ENCODE data around the gene FAN1.

Gene FAN1

GRCh38 chr15:30933293-30933692 is 29.6 kb downstream of the FAN1 start:
- no peaks in the 10 kb centered on the region for H3K4me1 ChIP-seq (ENCODE audit: insufficient read depth, low read length)
- no peaks in the 10 kb centered on the region for H3K27me3 ChIP-seq (ENCODE audit: control insufficient read depth in 1 of 2, insufficient read depth in 2 of 2, low read length in 2 of 2)
- peaks cover 44% of the 10 kb centered on the region for H3K36me3 ChIP-seq (ENCODE audit: insufficient read depth, low read length)
- H3K9me3 ChIP-seq (ENCODE audit: low read length) = no peaks in the 10 kb centered on the region
- H3K27ac ChIP-seq (ENCODE audit: low read depth, low read length) = no peak overlapping the region
- no peak overlapping the region for H3K4me3 ChIP-seq (ENCODE audit: low read depth in 1 of 2, low read length in 2 of 2)
- no peak overlapping the region for H3K9ac ChIP-seq (ENCODE audit: low read length)

GRCh38 chr15:30939161-30939560 is 35.4 kb downstream of the FAN1 start:
- no peaks in the 10 kb centered on the region for H3K4me1 ChIP-seq (ENCODE audit: insufficient read depth, low read length)
- no peak overlapping the region for H3K9ac ChIP-seq (ENCODE audit: low read length)
- no peaks in the 10 kb centered on the region for H3K27me3 ChIP-seq (ENCODE audit: control insufficient read depth in 1 of 2, insufficient read depth in 2 of 2, low read length in 2 of 2)
- H3K36me3 ChIP-seq (ENCODE audit: insufficient read depth, low read length) = peaks cover 71% of the 10 kb centered on the region
- no peak overlapping the region for H3K4me3 ChIP-seq (ENCODE audit: low read depth in 1 of 2, low read length in 2 of 2)
- H3K9me3 ChIP-seq (ENCODE audit: low read length) = no peaks in the 10 kb centered on the region
- no peak overlapping the region for H3K27ac ChIP-seq (ENCODE audit: low read depth, low read length)

- Histone ChIP-seq H3K27ac (ENCODE audit: low read depth, low read length) (no peak overlapping the region), H3K36me3 (ENCODE audit: insufficient read depth, low read length) (peaks cover 63% of the 10 kb centered on the region), H3K4me1 (ENCODE audit: insufficient read depth, low read length) (no peaks in the 10 kb centered on the region), H3K9me3 (ENCODE audit: low read length) (no peaks in the 10 kb centered on the region), H3K27me3 (ENCODE audit: control insufficient read depth in 1 of 2, insufficient read depth in 2 of 2, low read length in 2 of 2) (no peaks in the 10 kb centered on the region), H3K9ac (ENCODE audit: low read length) (no peak overlapping the region), H3K4me3 (ENCODE audit: low read depth in 1 of 2, low read length in 2 of 2) (no peak overlapping the region)
Observed at GRCh38 chr15:30940359-30940758, 36.6 kb downstream of the FAN1 start.

GRCh38 chr15:30941520-30941919 is 37.8 kb downstream of the FAN1 start:
- no peak overlapping the region for H3K4me3 ChIP-seq (ENCODE audit: low read depth in 1 of 2, low read length in 2 of 2)
- no peaks in the 10 kb centered on the region for H3K9me3 ChIP-seq (ENCODE audit: low read length)
- no peak overlapping the region for H3K27ac ChIP-seq (ENCODE audit: low read depth, low read length)
- H3K36me3 ChIP-seq (ENCODE audit: insufficient read depth, low read length) = peaks cover 72% of the 10 kb centered on the region
- no peaks in the 10 kb centered on the region for H3K4me1 ChIP-seq (ENCODE audit: insufficient read depth, low read length)
- no peak overlapping the region for H3K9ac ChIP-seq (ENCODE audit: low read length)
- H3K27me3 ChIP-seq (ENCODE audit: control insufficient read depth in 1 of 2, insufficient read depth in 2 of 2, low read length in 2 of 2) = no peaks in the 10 kb centered on the region

- peaks cover 83% of the 10 kb centered on the region for H3K36me3 ChIP-seq (ENCODE audit: insufficient read depth, low read length)
- H3K9me3 ChIP-seq (ENCODE audit: low read length) = no peaks in the 10 kb centered on the region
- no peaks in the 10 kb centered on the region for H3K4me1 ChIP-seq (ENCODE audit: insufficient read depth, low read length)
- no peak overlapping the region for H3K27ac ChIP-seq (ENCODE audit: low read depth, low read length)
- no peak overlapping the region for H3K4me3 ChIP-seq (ENCODE audit: low read depth in 1 of 2, low read length in 2 of 2)
- H3K9ac ChIP-seq (ENCODE audit: low read length) = no peak overlapping the region
- no peaks in the 10 kb centered on the region for H3K27me3 ChIP-seq (ENCODE audit: control insufficient read depth in 1 of 2, insufficient read depth in 2 of 2, low read length in 2 of 2)
Observed at GRCh38 chr15:30943654-30944335, 40.1 kb downstream of the FAN1 start.

- H3K9ac ChIP-seq (ENCODE audit: low read length) = no peak overlapping the region
- H3K4me3 ChIP-seq (ENCODE audit: low read depth in 1 of 2, low read length in 2 of 2) = no peak overlapping the region
- H3K27ac ChIP-seq (ENCODE audit: low read depth, low read length) = no peak overlapping the region
- H3K27me3 ChIP-seq (ENCODE audit: control insufficient read depth in 1 of 2, insufficient read depth in 2 of 2, low read length in 2 of 2) = no peaks in the 10 kb centered on the region
- H3K36me3 ChIP-seq (ENCODE audit: insufficient read depth, low read length) = peaks cover 76% of the 10 kb centered on the region
- no peaks in the 10 kb centered on the region for H3K4me1 ChIP-seq (ENCODE audit: insufficient read depth, low read length)
- no peaks in the 10 kb centered on the region for H3K9me3 ChIP-seq (ENCODE audit: low read length)
Observed at GRCh38 chr15:30953183-30953582, 49.5 kb downstream of the FAN1 start.

GRCh38 chr15:30953731-30954378 is 50.1 kb downstream of the FAN1 start:
- H3K27me3 ChIP-seq (ENCODE audit: control insufficient read depth in 1 of 2, insufficient read depth in 2 of 2, low read length in 2 of 2) = no peaks in the 10 kb centered on the region
- H3K9me3 ChIP-seq (ENCODE audit: low read length) = no peaks in the 10 kb centered on the region
- H3K27ac ChIP-seq (ENCODE audit: low read depth, low read length) = no peak overlapping the region
- peaks cover 76% of the 10 kb centered on the region for H3K36me3 ChIP-seq (ENCODE audit: insufficient read depth, low read length)
- H3K4me1 ChIP-seq (ENCODE audit: insufficient read depth, low read length) = no peaks in the 10 kb centered on the region
- H3K9ac ChIP-seq (ENCODE audit: low read length) = no peak overlapping the region
- H3K4me3 ChIP-seq (ENCODE audit: low read depth in 1 of 2, low read length in 2 of 2) = no peak overlapping the region

- no peak overlapping the region for H3K27ac ChIP-seq (ENCODE audit: low read depth, low read length)
- no peak overlapping the region for H3K4me3 ChIP-seq (ENCODE audit: low read depth in 1 of 2, low read length in 2 of 2)
- H3K9ac ChIP-seq (ENCODE audit: low read length) = no peak overlapping the region
- no peaks in the 10 kb centered on the region for H3K9me3 ChIP-seq (ENCODE audit: low read length)
- H3K27me3 ChIP-seq (ENCODE audit: control insufficient read depth in 1 of 2, insufficient read depth in 2 of 2, low read length in 2 of 2) = no peaks in the 10 kb centered on the region
- H3K4me1 ChIP-seq (ENCODE audit: insufficient read depth, low read length) = no peaks in the 10 kb centered on the region
- peaks cover 80% of the 10 kb centered on the region for H3K36me3 ChIP-seq (ENCODE audit: insufficient read depth, low read length)
Observed at GRCh38 chr15:30954674-30955073, 51.0 kb downstream of the FAN1 start.

- H3K27me3 ChIP-seq (ENCODE audit: control insufficient read depth in 1 of 2, insufficient read depth in 2 of 2, low read length in 2 of 2) = no peaks in the 10 kb centered on the region
- no peak overlapping the region for H3K9ac ChIP-seq (ENCODE audit: low read length)
- no peak overlapping the region for H3K27ac ChIP-seq (ENCODE audit: low read depth, low read length)
- no peaks in the 10 kb centered on the region for H3K4me1 ChIP-seq (ENCODE audit: insufficient read depth, low read length)
- H3K9me3 ChIP-seq (ENCODE audit: low read length) = no peaks in the 10 kb centered on the region
- no peak overlapping the region for H3K4me3 ChIP-seq (ENCODE audit: low read depth in 1 of 2, low read length in 2 of 2)
- H3K36me3 ChIP-seq (ENCODE audit: insufficient read depth, low read length) = peaks cover 78% of the 10 kb centered on the region
Observed at GRCh38 chr15:30956216-30957124, 52.8 kb downstream of the FAN1 start.

- Histone ChIP-seq H3K4me1 (ENCODE audit: insufficient read depth, low read length) (no peaks in the 10 kb centered on the region), H3K9me3 (ENCODE audit: low read length) (no peaks in the 10 kb centered on the region), H3K36me3 (ENCODE audit: insufficient read depth, low read length) (peaks cover 67% of the 10 kb centered on the region), H3K27ac (ENCODE audit: low read depth, low read length) (no peak overlapping the region), H3K9ac (ENCODE audit: low read length) (no peak overlapping the region), H3K27me3 (ENCODE audit: control insufficient read depth in 1 of 2, insufficient read depth in 2 of 2, low read length in 2 of 2) (no peaks in the 10 kb centered on the region), H3K4me3 (ENCODE audit: low read depth in 1 of 2, low read length in 2 of 2) (no peak overlapping the region)
Observed at GRCh38 chr15:30958219-30958618, 54.5 kb downstream of the FAN1 start.

- Histone ChIP-seq H3K9ac (ENCODE audit: low read length) (no peak overlapping the region), H3K4me1 (ENCODE audit: insufficient read depth, low read length) (no peaks in the 10 kb centered on the region), H3K27me3 (ENCODE audit: control insufficient read depth in 1 of 2, insufficient read depth in 2 of 2, low read length in 2 of 2) (no peaks in the 10 kb centered on the region), H3K36me3 (ENCODE audit: insufficient read depth, low read length) (peaks cover 52% of the 10 kb centered on the region), H3K9me3 (ENCODE audit: low read length) (no peaks in the 10 kb centered on the region), H3K27ac (ENCODE audit: low read depth, low read length) (no peak overlapping the region), H3K4me3 (ENCODE audit: low read depth in 1 of 2, low read length in 2 of 2) (no peak overlapping the region)
Observed at GRCh38 chr15:30962079-30962478, 58.4 kb downstream of the FAN1 start.
